ENCODE data around the gene RNF141.

RNF141 gene

DNA sequence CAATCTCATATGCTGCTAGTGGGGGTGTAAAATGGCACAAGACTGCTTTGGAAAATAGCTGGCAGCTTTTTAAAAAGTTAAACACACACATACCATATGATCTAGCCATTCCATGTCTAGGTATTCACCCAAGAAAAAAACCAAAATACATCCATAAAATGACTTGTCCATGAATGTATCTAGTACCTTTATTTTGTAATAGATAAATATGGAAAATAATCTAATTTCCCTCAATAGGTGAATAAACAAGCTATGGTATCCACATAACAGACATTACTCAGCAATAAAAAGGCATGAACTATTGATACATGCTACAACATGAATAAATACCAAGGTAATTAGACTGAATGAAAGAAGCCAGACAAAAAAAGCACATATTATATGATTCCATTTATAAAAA, 22.9 kb downstream of the RNF141 start:
- no peaks in the 10 kb centered on the region for H4K20me1 ChIP-seq (ENCODE audit: insufficient read depth, low read length)
- no peaks in the 10 kb centered on the region for H3K4me1 ChIP-seq (ENCODE audit: insufficient read depth, low read length)
- H3K4me2 ChIP-seq (ENCODE audit: insufficient read depth, low read length): no peak overlapping the region
- no peaks in the 10 kb centered on the region for H3K27me3 ChIP-seq (ENCODE audit: insufficient read depth, low read length, poor library complexity)
- H3K36me3 ChIP-seq (ENCODE audit: insufficient read depth, low read length): peaks cover 52% of the 10 kb centered on the region
- DNase-seq (no peak), ATAC-seq (ENCODE audit: insufficient read depth, low read depth) (no peak)
- H3K9me3 ChIP-seq (ENCODE audit: insufficient read depth, low read length, severe bottlenecking): no peaks in the 10 kb centered on the region
- H3K27ac ChIP-seq (ENCODE audit: low read length): no peak overlapping the region
- no peak overlapping the region for H3K4me3 ChIP-seq (ENCODE audit: low read depth in 1 of 2, low read length in 2 of 2)
- TF ChIP-seq, protein P1, sequence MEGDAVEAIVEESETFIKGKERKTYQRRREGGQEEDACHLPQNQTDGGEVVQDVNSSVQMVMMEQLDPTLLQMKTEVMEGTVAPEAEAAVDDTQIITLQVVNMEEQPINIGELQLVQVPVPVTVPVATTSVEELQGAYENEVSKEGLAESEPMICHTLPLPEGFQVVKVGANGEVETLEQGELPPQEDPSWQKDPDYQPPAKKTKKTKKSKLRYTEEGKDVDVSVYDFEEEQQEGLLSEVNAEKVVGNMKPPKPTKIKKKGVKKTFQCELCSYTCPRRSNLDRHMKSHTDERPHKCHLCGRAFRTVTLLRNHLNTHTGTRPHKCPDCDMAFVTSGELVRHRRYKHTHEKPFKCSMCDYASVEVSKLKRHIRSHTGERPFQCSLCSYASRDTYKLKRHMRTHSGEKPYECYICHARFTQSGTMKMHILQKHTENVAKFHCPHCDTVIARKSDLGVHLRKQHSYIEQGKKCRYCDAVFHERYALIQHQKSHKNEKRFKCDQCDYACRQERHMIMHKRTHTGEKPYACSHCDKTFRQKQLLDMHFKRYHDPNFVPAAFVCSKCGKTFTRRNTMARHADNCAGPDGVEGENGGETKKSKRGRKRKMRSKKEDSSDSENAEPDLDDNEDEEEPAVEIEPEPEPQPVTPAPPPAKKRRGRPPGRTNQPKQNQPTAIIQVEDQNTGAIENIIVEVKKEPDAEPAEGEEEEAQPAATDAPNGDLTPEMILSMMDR (IDR thresholded peaks at IDR 0.05; ENCODE audit: borderline replicate concordance, extremely low read depth, low read length, poor library complexity, severe bottlenecking): no peak
- TF ChIP-seq EZH2 (IDR thresholded peaks at IDR 0.05; ENCODE audit: borderline replicate concordance, low read depth, low read length, severe bottlenecking): no peak
- H2AFZ ChIP-seq (ENCODE audit: low read depth, low read length): no peak overlapping the region
- H3K9ac ChIP-seq (ENCODE audit: low read depth, low read length): no peak overlapping the region
- H3K79me2 ChIP-seq (ENCODE audit: insufficient read depth, low read length): no peaks in the 10 kb centered on the region

- Histone ChIP-seq H3K27ac (ENCODE audit: low read length) (no peak overlapping the region), H3K4me1 (ENCODE audit: insufficient read depth, low read length) (no peaks in the 10 kb centered on the region), H3K36me3 (ENCODE audit: insufficient read depth, low read length) (peaks cover 38% of the 10 kb centered on the region), H3K9ac (ENCODE audit: low read depth, low read length) (no peak overlapping the region), H4K20me1 (ENCODE audit: insufficient read depth, low read length) (no peaks in the 10 kb centered on the region), H3K79me2 (ENCODE audit: insufficient read depth, low read length) (no peaks in the 10 kb centered on the region), H3K27me3 (ENCODE audit: insufficient read depth, low read length, poor library complexity) (no peaks in the 10 kb centered on the region), H2AFZ (ENCODE audit: low read depth, low read length) (no peak overlapping the region), H3K4me2 (ENCODE audit: insufficient read depth, low read length) (no peak overlapping the region), H3K4me3 (ENCODE audit: low read depth in 1 of 2, low read length in 2 of 2) (no peak overlapping the region), H3K9me3 (ENCODE audit: insufficient read depth, low read length, severe bottlenecking) (no peaks in the 10 kb centered on the region)
- no peak for DNase-seq
- ATAC-seq (ENCODE audit: insufficient read depth, low read depth): no peak
- TF ChIP-seq, protein P1 (IDR thresholded peaks at IDR 0.05; ENCODE audit: borderline replicate concordance, extremely low read depth, low read length, poor library complexity, severe bottlenecking): no peak
- no peak for TF ChIP-seq EZH2 (IDR thresholded peaks at IDR 0.05; ENCODE audit: borderline replicate concordance, low read depth, low read length, severe bottlenecking)
Measured at GRCh38 chr11:10515418-10515817, 25.6 kb downstream of the RNF141 start.

- no peaks in the 10 kb centered on the region for H3K9me3 ChIP-seq (ENCODE audit: insufficient read depth, low read length, severe bottlenecking)
- no peaks in the 10 kb centered on the region for H3K79me2 ChIP-seq (ENCODE audit: insufficient read depth, low read length)
- H3K36me3 ChIP-seq (ENCODE audit: insufficient read depth, low read length): peaks cover 36% of the 10 kb centered on the region
- DNase-seq (no peak), ATAC-seq (ENCODE audit: insufficient read depth, low read depth) (no peak)
- no peaks in the 10 kb centered on the region for H4K20me1 ChIP-seq (ENCODE audit: insufficient read depth, low read length)
- H3K27ac ChIP-seq (ENCODE audit: low read length): no peak overlapping the region
- H3K9ac ChIP-seq (ENCODE audit: low read depth, low read length): no peak overlapping the region
- TF ChIP-seq EZH2 (IDR thresholded peaks at IDR 0.05; ENCODE audit: borderline replicate concordance, low read depth, low read length, severe bottlenecking): no peak
- H3K4me2 ChIP-seq (ENCODE audit: insufficient read depth, low read length): no peak overlapping the region
- no peak overlapping the region for H2AFZ ChIP-seq (ENCODE audit: low read depth, low read length)
- no peak overlapping the region for H3K4me3 ChIP-seq (ENCODE audit: low read depth in 1 of 2, low read length in 2 of 2)
- H3K27me3 ChIP-seq (ENCODE audit: insufficient read depth, low read length, poor library complexity): no peaks in the 10 kb centered on the region
- no peaks in the 10 kb centered on the region for H3K4me1 ChIP-seq (ENCODE audit: insufficient read depth, low read length)
Measured at GRCh38 chr11:10514709-10515108, 26.3 kb downstream of the RNF141 start.

- no peak overlapping the region for H3K9ac ChIP-seq (ENCODE audit: low read depth, low read length)
- no peaks in the 10 kb centered on the region for H3K4me1 ChIP-seq (ENCODE audit: insufficient read depth, low read length)
- TF ChIP-seq EZH2 (IDR thresholded peaks at IDR 0.05; ENCODE audit: borderline replicate concordance, low read depth, low read length, severe bottlenecking): no peak
- TF ChIP-seq, protein P1 (IDR thresholded peaks at IDR 0.05; ENCODE audit: borderline replicate concordance, extremely low read depth, low read length, poor library complexity, severe bottlenecking): peak; percentile 14
- H4K20me1 ChIP-seq (ENCODE audit: insufficient read depth, low read length): no peaks in the 10 kb centered on the region
- H2AFZ ChIP-seq (ENCODE audit: low read depth, low read length): no peak overlapping the region
- peaks cover 32% of the 10 kb centered on the region for H3K36me3 ChIP-seq (ENCODE audit: insufficient read depth, low read length)
- H3K9me3 ChIP-seq (ENCODE audit: insufficient read depth, low read length, severe bottlenecking): no peaks in the 10 kb centered on the region
- no peak overlapping the region for H3K4me2 ChIP-seq (ENCODE audit: insufficient read depth, low read length)
- no peaks in the 10 kb centered on the region for H3K79me2 ChIP-seq (ENCODE audit: insufficient read depth, low read length)
- ATAC-seq (ENCODE audit: insufficient read depth, low read depth) (no peak), DNase-seq (no peak)
- H3K27ac ChIP-seq (ENCODE audit: low read length): no peak overlapping the region
- no peak overlapping the region for H3K4me3 ChIP-seq (ENCODE audit: low read depth in 1 of 2, low read length in 2 of 2)
- H3K27me3 ChIP-seq (ENCODE audit: insufficient read depth, low read length, poor library complexity): no peaks in the 10 kb centered on the region
Measured at GRCh38 chr11:10514202-10514601, 26.8 kb downstream of the RNF141 start.
